Fibroblast of lung (primary cell): ENCODE measurements around the gene CTNNA2. TPM values are rescaled to one million over a fixed set of nuclear protein-coding genes. Genes with fewer than 3 reads are reported as not detected.

ENCODE experiments used
- DNase-seq, 2 donors: peaks; one replicate each; pipeline versions ENCODE4 v3.0.0 to v3.0.0-alpha.2; 2010; ENCODE audit warnings: low read depth in 2 of 2
- H2AFZ ChIP-seq: 2 replicates; pipeline ENCODE4 v1.5.1; 2012; ENCODE audit warnings: low read length, control low read depth, inconsistent platforms
- H3K27ac ChIP-seq: 2 replicates; pipeline ENCODE4 v1.5.1; 2011; ENCODE audit warnings: low read length, control low read depth; ENCODE audit not compliant: insufficient read depth
- H3K27me3 ChIP-seq: 2 replicates; pipeline ENCODE4 v1.5.1; 2011; ENCODE audit warnings: mild to moderate bottlenecking, low read length; ENCODE audit not compliant: control insufficient read depth, insufficient read depth
- H3K36me3 ChIP-seq: 2 replicates; pipeline ENCODE4 v1.5.1; 2011; ENCODE audit warnings: low read length; ENCODE audit not compliant: control insufficient read depth, insufficient read depth
- H3K4me1 ChIP-seq: 2 replicates; pipeline ENCODE4 v1.5.1; 2011; ENCODE audit warnings: low read length; ENCODE audit not compliant: control insufficient read depth, insufficient read depth; ENCODE audit errors: extremely low read depth
- H3K4me2 ChIP-seq: 2 replicates; pipeline ENCODE4 v1.5.1; 2011; ENCODE audit warnings: low read length, control low read depth; ENCODE audit not compliant: insufficient read depth; ENCODE audit errors: extremely low read depth
- H3K4me3 ChIP-seq, 4 experiments: fragments of 200-600 bp in 1 of 4; sonication (generic) in 1 of 4; replicated peaks in 1 of 4; 2 replicates each; pipeline ENCODE4 v1.5.1; 2011 to 2016; ENCODE audit warnings: low read length in 4 of 4, low read depth in 3 of 4, mild to moderate bottlenecking in 3 of 4, control low read depth in 2 of 4, inconsistent platforms in 1 of 4, mixed read lengths in 1 of 4; ENCODE audit not compliant: insufficient read depth in 1 of 4; ENCODE audit errors: control extremely low read depth in 1 of 4
- H3K79me2 ChIP-seq: 2 replicates; pipeline ENCODE4 v1.5.1; 2012; ENCODE audit warnings: mild to moderate bottlenecking, low read length, inconsistent platforms; ENCODE audit not compliant: control insufficient read depth, insufficient read depth
- H3K9ac ChIP-seq: 2 replicates; pipeline ENCODE4 v1.5.1; 2011; ENCODE audit warnings: mild to moderate bottlenecking, low read length, control low read depth; ENCODE audit not compliant: insufficient read depth
- H3K9me3 ChIP-seq: 2 replicates; pipeline ENCODE4 v1.5.1; 2012; ENCODE audit warnings: low read depth, low read length; ENCODE audit not compliant: control insufficient read depth, insufficient read depth
- H4K20me1 ChIP-seq: 2 replicates; pipeline ENCODE4 v1.5.1; 2011; ENCODE audit warnings: low read length; ENCODE audit not compliant: control insufficient read depth, insufficient read depth; ENCODE audit errors: extremely low read depth
- CTCF ChIP-seq, 2 donors: IDR thresholded peaks in 1 of 2; conservative IDR thresholded peaks in 1 of 2; 1 replicate in 1 of 2; 2 replicates in 1 of 2; pipeline ENCODE4 v1.5.1; 2011 to 2012; ENCODE audit warnings: low read length in 2 of 2, control low read depth in 1 of 2, inconsistent platforms in 1 of 2, low read depth in 1 of 2, mild to moderate bottlenecking in 1 of 2
- EZH2 ChIP-seq: IDR thresholded peaks from 2 replicates; pipeline ENCODE4 v1.5.1; 2012; ENCODE audit warnings: low read length, control low read depth, mild to moderate bottlenecking; ENCODE audit errors: missing control alignments
- polyA plus RNA-seq, 2 donors: library from polyadenylated mRNA; depleted of rRNA in 1 of 2; stranded (reverse) in 1 of 2; unstranded in 1 of 2; fragments of >200 nt; gene quantifications; 2 replicates each; pipeline ENCODE4 v1.2.1, GENCODE V29; 2011 to 2012; ENCODE audit warnings: missing spikeins in 1 of 2
- total RNA-seq: library from RNA; depleted of rRNA; stranded (reverse); fragments of >200 nt; gene quantifications from 2 replicates; pipeline ENCODE4 v1.2.1, GENCODE V29; 2014

Gene CTNNA2
- total and polyA plus RNA-seq, 2 donors (not counting 1 experiment from before 2014, with no cell fraction given) = not detected

- TF ChIP-seq CTCF (conservative IDR thresholded peaks at IDR 0.05 in 1 of 2, IDR thresholded peaks at IDR 0.05 in 1 of 2; ENCODE audit: low read depth in 1 of 2, low read length in 2 of 2) (no peak), EZH2 (no peak)
- no peak overlapping the region for H3K9ac ChIP-seq
- no peak overlapping the region for H2AFZ ChIP-seq
- H3K4me1 ChIP-seq = no peaks in the 10 kb centered on the region
- no peak overlapping the region for H3K27ac ChIP-seq
- H3K4me2 ChIP-seq = no peak overlapping the region
- no peaks in the 10 kb centered on the region for H4K20me1 ChIP-seq
- DNase-seq = no peak
- no peaks in the 10 kb centered on the region for H3K36me3 ChIP-seq
- H3K9me3 ChIP-seq = no peaks in the 10 kb centered on the region
- H3K79me2 ChIP-seq = no peaks in the 10 kb centered on the region
- H3K27me3 ChIP-seq = no peaks in the 10 kb centered on the region
- no peak overlapping the region for H3K4me3 ChIP-seq
Measured at GRCh38 chr2:80548469-80548868, 1035.6 kb downstream of the CTNNA2 start.

- H3K9me3 ChIP-seq = no peaks in the 10 kb centered on the region
- no peaks in the 10 kb centered on the region for H3K79me2 ChIP-seq
- H3K9ac ChIP-seq = no peak overlapping the region
- no peaks in the 10 kb centered on the region for H3K27me3 ChIP-seq
- H3K36me3 ChIP-seq = no peaks in the 10 kb centered on the region
- H2AFZ ChIP-seq = no peak overlapping the region
- no peak overlapping the region for H3K4me2 ChIP-seq
- H3K4me3 ChIP-seq = no peak overlapping the region
- no peak for TF ChIP-seq CTCF (conservative IDR thresholded peaks at IDR 0.05 in 1 of 2, IDR thresholded peaks at IDR 0.05 in 1 of 2; ENCODE audit: low read depth in 1 of 2, low read length in 2 of 2)
- TF ChIP-seq EZH2 = no peak
- no peak for DNase-seq
- H4K20me1 ChIP-seq = no peaks in the 10 kb centered on the region
- no peaks in the 10 kb centered on the region for H3K4me1 ChIP-seq
- H3K27ac ChIP-seq = no peak overlapping the region
Measured at GRCh38 chr2:80549901-80550300, 1037.0 kb downstream of the CTNNA2 start.

GRCh38 chr2:80560326-80560725 lies 1047.5 kb downstream of the CTNNA2 start:
- TF ChIP-seq CTCF (conservative IDR thresholded peaks at IDR 0.05 in 1 of 2, IDR thresholded peaks at IDR 0.05 in 1 of 2; ENCODE audit: low read depth in 1 of 2, low read length in 2 of 2) (no peak), EZH2 (no peak)
- Histone ChIP-seq H3K4me1 (no peaks in the 10 kb centered on the region), H3K79me2 (no peaks in the 10 kb centered on the region), H3K4me3 (no peak overlapping the region), H3K4me2 (no peak overlapping the region), H3K9me3 (no peaks in the 10 kb centered on the region), H3K9ac (no peak overlapping the region), H3K27ac (no peak overlapping the region), H2AFZ (no peak overlapping the region), H3K36me3 (no peaks in the 10 kb centered on the region), H4K20me1 (no peaks in the 10 kb centered on the region), H3K27me3 (no peaks in the 10 kb centered on the region)
- no peak for DNase-seq
